Natural killer cell (primary cell): ENCODE results near the gene NATD1. TPM values are rescaled to one million over a fixed set of nuclear protein-coding genes. Genes with fewer than 3 reads are reported as not detected.
A peak's percentile ranks its signal among the peaks of the same experiment; 100 is the strongest.

Experiments
- ATAC-seq, 3 donors: fragments of 150-1000 bp in 2 of 3; fragments of 200-7000 bp in 1 of 3; cut with Tn5 transposase; 1 replicate in 1 of 3; 2 replicates in 2 of 3; pipeline ENCODE4 v1.10.0; 2021; ENCODE audit warnings: mild to moderate bottlenecking in 2 of 3, moderate library complexity in 2 of 3
- DNase-seq, 2 donors: peaks; one replicate each; pipeline versions ENCODE4 v3.0.0 to v3.0.0-alpha.2; 2013 to 2021; ENCODE audit warnings: mixed read lengths in 1 of 2
- H3K27ac ChIP-seq: one replicate; pipeline ENCODE4 v1.5.1; 2013; ENCODE audit warnings: mild to moderate bottlenecking, low read length
- H3K27me3 ChIP-seq: one replicate; pipeline ENCODE4 v1.6.1; 2013; ENCODE audit warnings: low read length; ENCODE audit not compliant: control insufficient read depth, insufficient read depth
- H3K36me3 ChIP-seq: one replicate; pipeline ENCODE4 v1.6.1; 2013; ENCODE audit warnings: low read length; ENCODE audit not compliant: control insufficient read depth, insufficient read depth
- H3K4me1 ChIP-seq: one replicate; pipeline ENCODE4 v1.6.1; 2013; ENCODE audit warnings: low read length; ENCODE audit not compliant: control insufficient read depth, insufficient read depth
- H3K4me3 ChIP-seq: one replicate; pipeline ENCODE4 v1.5.1; 2013; ENCODE audit warnings: low read length
- H3K9me3 ChIP-seq: one replicate; pipeline ENCODE4 v1.6.1; 2013; ENCODE audit warnings: low read length; ENCODE audit not compliant: control insufficient read depth, insufficient read depth
- H3K27ac Mint-ChIP-seq, 2 donors: one replicate each; pipeline ENCODE4 v1.8.0; 2022; ENCODE audit warnings: mild to moderate bottlenecking in 2 of 2, mixed read lengths in 2 of 2, moderate library complexity in 1 of 2
- H3K27me3 Mint-ChIP-seq, 2 donors: one replicate each; pipeline ENCODE4 v1.8.0; 2022; ENCODE audit warnings: low read depth in 2 of 2, mixed read lengths in 2 of 2
- H3K36me3 Mint-ChIP-seq: one replicate; pipeline ENCODE4 v1.8.0; 2022; ENCODE audit warnings: mixed read lengths
- H3K4me1 Mint-ChIP-seq, 2 donors: one replicate each; pipeline ENCODE4 v1.8.0; 2022; ENCODE audit warnings: mixed read lengths in 2 of 2
- H3K4me3 Mint-ChIP-seq: one replicate; pipeline ENCODE4 v1.8.0; 2022; ENCODE audit warnings: mild to moderate bottlenecking, moderate library complexity, mixed read lengths
- H3K9me3 Mint-ChIP-seq, 2 donors: one replicate each; pipeline ENCODE4 v1.8.0; 2022; ENCODE audit warnings: mixed read lengths in 2 of 2
- CTCF ChIP-seq: fragments of 200-600 bp; IDR thresholded peaks from one replicate; pipeline ENCODE4 v1.8.0; 2022; ENCODE audit warnings: antibody characterized with exemption
- WGBS: methylation state at CpG from one replicate; pipeline ENCODE4 v1.1.7; 2013; ENCODE audit warnings: missing lambda C conversion rate; ENCODE audit not compliant: insufficient coverage; 5-methylcytosine and 5-hydroxymethylcytosine counted together
- intact Hi-C: fragments of 100-400 bp; cut with micrococcal nuclease; formaldehyde crosslinking; loops from one replicate; pipeline ENCODE4 v1.14.2; 2022
- total RNA-seq, 4 donors: library from RNA; stranded (reverse); fragments of 120-200 nt in 1 of 4; gene quantifications; one replicate each; pipeline versions ENCODE4 v1.2.3 to v1.2.4, GENCODE V29; 2013 to 2022

Gene NATD1
- total RNA-seq, 3 donors from 2014 or later (not counting 1 experiment from before 2014, with no cell fraction given): 10.9 to 16.3 (median 14.1) TPM

- H3K4me3 ChIP-seq: no peak overlapping the region
- H3K36me3 Mint-ChIP-seq: no peaks in the 10 kb centered on the region
- H3K27ac ChIP-seq: no peak overlapping the region
- H3K9me3 ChIP-seq: no peaks in the 10 kb centered on the region
- DNase-seq (no peak), ATAC-seq (no peak)
- H3K9me3 Mint-ChIP-seq: no peaks in the 10 kb centered on the region
- no peak for TF ChIP-seq CTCF
- H3K27me3 Mint-ChIP-seq: no peaks in the 10 kb centered on the region
- peak overlapping the region; percentile 9 for H3K4me3 Mint-ChIP-seq
- WGBS: 93% methylated on average over 15 of the region's 15 CpGs
- intact Hi-C loops: loop anchor here (2.0 kb wide), 2 partner anchors 15 to 29 kb away; no protein-coding TSS in a partner anchor
- peak overlapping the region in 1 of 2 donors; percentile 75 for H3K27ac Mint-ChIP-seq
- H3K36me3 ChIP-seq: no peaks in the 10 kb centered on the region
- H3K27me3 ChIP-seq: no peaks in the 10 kb centered on the region
- peaks cover 25% of the 10 kb centered on the region for H3K4me1 ChIP-seq
- peaks cover 33 to 54% of the 10 kb centered on the region in 2 donors for H3K4me1 Mint-ChIP-seq
Measured at GRCh38 chr17:21251337-21252010, 1.7 kb downstream of the NATD1 start.

DNA sequence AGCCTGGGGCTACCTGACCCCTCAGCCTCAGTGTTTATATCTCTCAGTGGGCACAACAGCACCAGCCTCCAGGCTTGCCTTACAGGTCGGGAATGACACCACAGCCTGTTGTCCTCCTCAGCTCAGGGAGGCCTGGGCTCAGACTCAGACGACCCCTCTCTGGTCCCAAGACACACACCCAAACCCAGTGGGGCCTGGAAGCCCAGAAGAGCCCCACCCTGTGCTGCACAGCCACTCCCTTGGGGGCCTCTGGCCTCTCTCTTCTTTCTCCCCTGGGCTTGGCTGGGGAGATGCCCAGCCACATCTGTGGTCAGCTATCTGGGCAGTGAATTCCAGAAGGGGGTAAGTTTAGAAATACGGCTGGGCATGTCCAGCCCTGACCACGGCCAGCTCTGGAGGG, 2.4 kb downstream of the NATD1 start:
- Histone ChIP-seq H3K4me1 (peaks cover 25% of the 10 kb centered on the region), H3K27me3 (no peaks in the 10 kb centered on the region), H3K36me3 (no peaks in the 10 kb centered on the region), H3K9me3 (no peaks in the 10 kb centered on the region), H3K4me3 (no peak overlapping the region), H3K27ac (no peak overlapping the region)
- Mint-ChIP-seq H3K36me3 (no peaks in the 10 kb centered on the region), H3K27me3 (no peaks in the 10 kb centered on the region), H3K27ac (peak overlapping the region in 1 of 2 donors; percentile 75), H3K9me3 (no peaks in the 10 kb centered on the region), H3K4me3 (no peak overlapping the region), H3K4me1 (peaks cover 33 to 54% of the 10 kb centered on the region in 2 donors)
- intact Hi-C loops: no loop called here
- TF ChIP-seq CTCF: no peak
- 75% methylated on average over 3 of the region's 4 CpGs for WGBS
- no peak for DNase-seq
- ATAC-seq: no peak

GRCh38 chr17:21249920-21250703, 3.1 kb downstream of the NATD1 start:
- Histone ChIP-seq H3K36me3 (no peaks in the 10 kb centered on the region), H3K27ac (no peak overlapping the region), H3K4me1 (peaks cover 25% of the 10 kb centered on the region), H3K9me3 (no peaks in the 10 kb centered on the region), H3K4me3 (no peak overlapping the region), H3K27me3 (no peaks in the 10 kb centered on the region)
- H3K27ac Mint-ChIP-seq: peak overlapping the region in 1 of 2 donors; percentile 59
- WGBS: 75% methylated on average over 7 of the region's 7 CpGs
- no peak for TF ChIP-seq CTCF
- H3K9me3 Mint-ChIP-seq: no peaks in the 10 kb centered on the region
- peaks cover 33 to 54% of the 10 kb centered on the region in 2 donors for H3K4me1 Mint-ChIP-seq
- no peaks in the 10 kb centered on the region for H3K36me3 Mint-ChIP-seq
- DNase-seq (no peak), ATAC-seq (no peak)
- no peaks in the 10 kb centered on the region for H3K27me3 Mint-ChIP-seq
- intact Hi-C loops: no loop called here
- H3K4me3 Mint-ChIP-seq: no peak overlapping the region
